ENCODE results near the gene MERTK. TPM values are rescaled to one million over a fixed set of nuclear protein-coding genes. Genes with fewer than 3 reads are reported as not detected.

The MERTK gene
- total and polyA plus RNA-seq, 10 of the 15 experiments (the other 5 are each of a cell fraction or from before 2014, with no cell fraction given) = 0.13 to 30.6 (median 0.50) TPM

GRCh38 chr2:111975819-111976218, 77.4 kb downstream of the MERTK start (continued):
- no peak for TF ChIP-seq MYC (IDR thresholded peaks at IDR 0.05; ENCODE audit: insufficient read depth, insufficient read length, insufficient replicate concordance, low read length, severe bottlenecking)
- no peak for TF ChIP-seq GABPA (IDR thresholded peaks at IDR 0.05; ENCODE audit: low read depth)

GRCh38 chr2:111977240-111977639, 78.8 kb downstream of the MERTK start:
- Histone ChIP-seq H3K9me3 (replicated peaks; ENCODE audit: control insufficient read depth, insufficient read depth, low read length) (no peaks in the 10 kb centered on the region; the same call in 2 of the 3 replicates), H3K4me2 (ENCODE audit: control insufficient read depth, insufficient read depth) (no peak overlapping the region), H3K36me3 (ENCODE audit: control insufficient read depth in 2 of 2, insufficient read depth in 2 of 2, low read length in 1 of 2) (no peaks in the 10 kb centered on the region), H3K9ac (ENCODE audit: control insufficient read depth, insufficient read depth, low read length) (no peak overlapping the region), H3K4me3 (no peak overlapping the region), H3K79me2 (ENCODE audit: control insufficient read depth, insufficient read depth, low read length) (no peaks in the 10 kb centered on the region), H3K27me3 (replicated peaks in 1 of 2; ENCODE audit: control insufficient read depth in 2 of 2, insufficient read depth in 2 of 2, low read length in 1 of 2) (no peaks in the 10 kb centered on the region), H2AFZ (ENCODE audit: control insufficient read depth, low read depth, low read length) (no peak overlapping the region), H4K20me1 (ENCODE audit: control insufficient read depth, insufficient read depth) (no peaks in the 10 kb centered on the region), H3K27ac (ENCODE audit: control insufficient read depth, insufficient read depth) (no peak overlapping the region), H3K4me1 (ENCODE audit: control insufficient read depth, insufficient read depth, low read length) (peaks cover 6% of the 10 kb centered on the region)
- ChIA-PET POLR2A (interaction anchor here (0.5 kb wide), 1 partner anchor 33 kb away, joined by 5 read pairs; no protein-coding TSS in a partner anchor), SMC1A (ENCODE audit: uncharacterized antibody, unreplicated experiment) (interaction anchor here (0.7 kb wide), 1 partner anchor 27 kb away, joined by 3 read pairs; no protein-coding TSS in a partner anchor), RAD21 (ENCODE audit: unreplicated experiment) (interaction anchor here (0.6 kb wide), 1 partner anchor 579 kb away, joined by 3 read pairs; no protein-coding TSS in a partner anchor), CTCF (interaction anchor here (1.5 kb wide), 1 partner anchor 19 kb away, joined by 3 read pairs; no protein-coding TSS in a partner anchor)
- no peak for TF ChIP-seq MEF2A (IDR thresholded peaks at IDR 0.05; ENCODE audit: insufficient read depth, low read depth, low read length)
- no peak for TF ChIP-seq ZBTB33 (IDR thresholded peaks at IDR 0.05)
- no peak for DNase-seq (ENCODE audit: low read depth, low spot score)
- 75% methylated on average over 1 of the region's 1 CpG for WGBS (ENCODE audit: insufficient coverage, insufficient replicate concordance, low lambda C conversion rate, missing lambda C conversion rate)
- in situ Hi-C loops (cut with MboI) (no loop called here), intact Hi-C loops (cut with micrococcal nuclease; ENCODE audit: unreplicated experiment) (no loop called here)
- no peak for ATAC-seq
- no TSS peak for BruUV-seq (replicated peaks)
- no peak for FAIRE-seq

Measured in GM12878 (cell line).